Measurements from ENCODE around the gene COX4I2.
"Not testable (repeated sequence)": the region's sequence is repeated elsewhere in the genome, so short reads cannot be mapped to it uniquely, and the experiment has no call there.

COX4I2 gene

DNA sequence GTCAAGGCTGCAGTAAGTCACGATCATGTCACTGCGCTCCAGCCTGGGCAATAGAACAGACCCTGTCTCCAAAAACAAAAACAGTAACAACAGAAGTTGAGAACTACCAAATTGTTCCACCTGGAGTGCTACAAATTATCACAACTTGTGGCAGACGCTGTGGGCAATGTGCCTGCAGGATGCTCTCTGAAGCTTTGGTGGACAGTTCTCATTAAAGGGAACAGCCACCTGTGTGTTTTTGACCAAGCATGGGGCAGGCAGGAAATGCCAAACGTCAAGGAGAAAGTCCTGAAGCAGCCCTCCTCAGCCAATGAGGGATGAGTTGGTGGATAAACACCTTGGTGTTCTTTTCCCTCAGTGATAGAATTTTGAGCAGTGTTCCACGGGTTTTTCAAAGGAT is 15.8 kb downstream of the COX4I2 start:
- DNase-seq (ENCODE audit: low read depth, low spot score) = no peak

DNA sequence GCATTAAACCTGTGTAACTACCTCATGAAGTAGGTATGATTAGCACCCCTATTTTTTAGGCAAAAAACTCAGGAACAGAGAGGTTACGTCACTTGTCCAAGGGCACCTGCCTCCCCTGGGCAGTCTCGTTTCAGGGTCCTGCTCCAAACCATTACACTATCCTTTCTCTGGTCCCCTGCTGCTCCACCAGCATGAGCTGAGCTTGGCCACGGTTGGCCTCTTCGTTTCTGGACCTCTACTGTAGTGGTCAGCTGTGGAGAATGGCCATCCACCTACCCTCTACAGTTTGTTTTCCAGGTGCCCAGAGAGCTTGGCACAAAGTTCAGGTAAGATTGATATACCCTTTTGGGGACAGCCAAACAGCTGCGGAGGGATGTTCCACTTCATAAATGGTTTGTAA is 16.8 kb downstream of the COX4I2 start:
- DNase-seq (ENCODE audit: low read depth, low spot score) = no peak

- no peak for DNase-seq (ENCODE audit: low read depth, low spot score)
Observed at GRCh38 chr20:31661625-31662371, 24.1 kb downstream of the COX4I2 start.

DNA sequence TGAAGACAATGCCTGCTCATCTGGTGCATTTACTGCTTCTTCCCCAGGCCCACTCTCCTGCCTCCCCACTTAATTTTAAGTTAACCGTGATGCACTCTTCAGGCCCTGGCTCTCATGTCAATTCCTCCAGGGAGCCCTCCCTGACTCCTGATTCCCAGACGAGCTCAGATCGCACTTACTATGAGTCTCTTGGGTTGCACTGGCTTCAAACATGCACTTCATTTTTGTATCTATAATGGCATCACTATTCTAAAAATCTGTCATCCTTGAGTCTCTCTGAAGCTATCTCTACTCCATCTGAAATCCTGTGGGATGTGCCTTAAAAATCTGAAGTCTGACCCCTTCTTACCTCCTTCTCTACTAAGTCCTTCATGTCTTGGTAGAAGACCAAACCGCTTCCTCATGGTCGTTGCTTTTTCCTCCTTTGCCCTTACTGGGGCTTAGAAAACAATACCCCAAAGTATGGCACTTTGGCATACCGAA is 24.7 kb downstream of the COX4I2 start:
- DNase-seq (ENCODE audit: low read depth, low spot score) = no peak

GRCh38 chr20:31663524-31663837 is 25.8 kb downstream of the COX4I2 start:
- no peak for DNase-seq (ENCODE audit: low read depth, low spot score)

DNA sequence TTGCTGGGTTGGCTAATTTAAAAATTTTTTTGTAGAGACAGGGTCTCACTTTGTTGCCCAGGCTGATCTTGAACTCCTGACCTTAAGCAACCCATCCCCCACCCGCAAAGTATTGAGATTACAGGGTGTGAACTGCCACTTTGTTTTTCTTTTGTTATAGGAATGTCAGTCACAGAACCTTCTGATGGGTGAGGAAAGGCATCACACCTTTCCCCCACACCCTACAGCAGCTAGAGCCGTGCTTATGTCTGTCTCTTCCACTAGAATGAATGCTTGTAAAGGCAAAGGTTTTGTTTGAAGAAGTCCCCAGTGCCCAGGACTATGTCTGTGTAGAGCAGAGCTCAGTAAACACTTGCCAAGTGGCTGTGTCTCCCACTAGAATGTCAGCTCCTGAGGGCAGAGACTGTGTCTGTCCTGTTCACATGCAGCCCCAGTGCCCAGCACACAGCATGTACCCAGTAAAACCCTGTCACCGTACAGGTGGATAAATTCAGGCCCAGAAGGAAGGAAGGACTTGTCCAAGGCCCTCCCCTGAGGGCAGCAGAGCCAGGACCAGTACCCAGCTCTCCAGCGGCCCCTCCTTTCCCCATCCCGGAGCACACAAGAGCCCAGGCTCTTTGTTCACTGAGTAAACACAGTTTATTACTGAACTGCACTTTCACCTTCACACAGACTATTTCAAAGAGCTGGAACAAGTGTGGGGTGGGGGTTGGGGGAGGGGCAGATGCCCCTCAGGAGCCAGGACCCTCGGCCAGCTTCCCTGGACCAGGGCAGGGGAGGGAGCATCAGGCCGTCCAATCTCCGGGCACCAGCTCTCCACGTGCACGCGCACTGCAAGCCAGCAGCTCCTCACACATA is 26.4 kb downstream of the COX4I2 start:
- DNase-seq (ENCODE audit: low read depth, low spot score) = no peak

- DNase-seq (ENCODE audit: low read depth, low spot score) = no peak
Observed at GRCh38 chr20:31664696-31665354, 27.1 kb downstream of the COX4I2 start.

GRCh38 chr20:31665753-31666152 is 28.0 kb downstream of the COX4I2 start:
- DNase-seq (ENCODE audit: low read depth, low spot score) = no peak

- DNase-seq (ENCODE audit: low read depth, low spot score) = no peak
Observed at GRCh38 chr20:31666258-31667042, 28.7 kb downstream of the COX4I2 start.

- DNase-seq (ENCODE audit: low read depth, low spot score) = no peak
Observed at GRCh38 chr20:31667315-31668285, 29.9 kb downstream of the COX4I2 start.

DNA sequence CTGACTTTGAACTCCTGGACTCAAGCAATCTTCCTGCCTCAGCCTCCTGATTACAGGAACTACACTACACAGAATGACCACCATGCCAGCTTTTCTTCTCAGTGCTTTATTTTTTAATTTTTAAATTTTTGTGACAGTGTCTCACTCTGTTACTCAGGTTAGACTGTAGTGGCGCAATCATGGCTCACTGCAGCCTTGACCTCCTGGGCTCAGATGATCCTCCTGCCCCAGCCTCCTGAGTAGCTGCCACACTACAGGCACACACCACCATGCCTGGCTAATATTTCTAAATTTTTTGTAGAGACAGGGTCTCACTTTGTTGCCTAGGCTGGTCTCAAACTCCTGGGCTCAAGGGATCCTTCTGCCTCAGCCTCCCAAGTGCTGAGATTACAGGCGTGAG is 31.2 kb downstream of the COX4I2 start:
- not testable (repeated sequence) for DNase-seq (ENCODE audit: low read depth, low spot score)

DNA sequence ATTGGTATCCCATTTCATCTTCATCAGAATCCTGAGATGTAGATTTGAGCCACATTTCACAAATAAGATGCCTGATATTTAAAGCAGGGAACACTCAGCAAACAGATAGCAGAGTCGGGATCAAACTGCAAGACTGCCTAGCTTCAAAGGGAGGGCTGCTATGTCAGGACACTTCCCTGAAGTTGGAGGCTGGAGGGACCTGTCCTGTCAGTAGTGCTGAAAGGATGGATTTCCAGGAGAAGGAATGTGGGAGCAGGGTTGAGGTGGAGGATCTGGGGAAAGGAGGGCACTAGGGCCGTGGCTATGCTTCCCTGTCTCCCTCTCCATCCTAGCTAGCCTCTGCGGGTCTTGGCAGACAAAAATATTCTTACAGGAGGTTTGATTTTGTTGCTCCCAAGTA is 32.2 kb downstream of the COX4I2 start:
- DNase-seq (ENCODE audit: low read depth, low spot score) = no peak

DNA sequence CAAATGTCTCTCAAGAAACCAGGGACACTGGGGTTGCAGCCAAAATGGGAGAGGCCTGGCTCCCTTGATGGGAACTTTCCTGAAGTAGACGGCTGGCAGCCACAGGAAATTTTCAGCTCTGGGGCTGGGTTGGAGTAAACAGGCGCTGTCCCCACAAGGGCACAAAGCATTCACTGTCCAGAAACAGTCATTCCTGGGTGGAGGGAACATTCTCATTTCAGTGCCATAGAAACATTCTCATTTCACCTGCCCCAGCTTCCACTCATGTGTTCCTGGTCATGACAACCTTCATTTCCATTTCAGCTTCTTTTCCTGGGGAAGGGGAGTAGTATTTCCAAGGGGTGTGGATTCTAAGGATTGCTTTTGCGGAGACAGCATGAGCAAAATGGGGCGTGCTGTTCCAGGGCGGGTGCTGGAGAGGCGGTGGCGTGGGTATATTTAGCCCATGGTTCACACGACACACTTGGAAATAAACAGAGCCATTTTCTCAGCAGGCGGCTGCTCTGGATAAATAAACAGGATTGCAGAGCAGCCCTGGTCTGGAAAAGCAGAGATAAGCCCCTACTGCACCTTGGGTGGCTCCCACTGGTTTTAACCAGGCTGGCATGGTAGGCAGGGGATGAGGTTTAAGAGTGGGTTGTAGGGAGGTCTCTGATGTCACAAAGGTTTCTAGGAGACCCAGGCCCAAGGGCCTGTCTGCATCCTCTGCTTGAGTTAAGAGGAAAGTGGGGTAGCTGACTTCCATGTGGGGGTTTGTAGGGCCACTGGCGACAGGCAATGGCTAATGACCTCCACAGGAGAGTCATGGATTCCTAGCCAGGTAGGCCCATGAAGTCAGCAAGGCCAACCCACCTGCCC is 32.9 kb downstream of the COX4I2 start:
- DNase-seq (ENCODE audit: low read depth, low spot score) = no peak

- DNase-seq (ENCODE audit: low read depth, low spot score) = no peak
Observed at GRCh38 chr20:31671324-31671723, 33.6 kb downstream of the COX4I2 start.

DNA sequence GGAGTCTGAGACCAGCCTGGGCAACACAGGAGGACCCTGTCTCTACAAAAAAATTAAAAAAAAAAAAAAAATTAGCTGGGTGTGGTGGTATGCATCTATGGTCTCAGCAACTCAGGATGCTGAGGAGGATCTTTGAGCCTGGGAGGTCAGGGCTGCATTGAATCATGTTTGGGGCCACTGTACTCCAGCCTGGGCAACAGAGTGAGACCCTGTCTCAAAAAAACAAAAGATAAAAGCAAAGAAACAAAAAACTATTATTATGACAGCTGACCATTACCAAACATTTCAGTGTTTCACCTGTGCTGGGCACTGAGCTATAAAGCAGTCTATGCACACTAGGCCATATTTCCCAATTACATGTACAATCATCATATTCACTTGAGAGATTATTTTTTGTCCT is 35.7 kb downstream of the COX4I2 start:
- no peak for DNase-seq (ENCODE audit: low read depth, low spot score)

GRCh38 chr20:31673943-31674463 is 36.3 kb downstream of the COX4I2 start:
- no peak for DNase-seq (ENCODE audit: low read depth, low spot score)

- DNase-seq (ENCODE audit: low read depth, low spot score) = no peak
Observed at GRCh38 chr20:31674895-31675827, 37.4 kb downstream of the COX4I2 start.

All from brain pericyte (primary cell).